Panc1 (cell line): Measurements from ENCODE around the gene CCK. TPM values are rescaled to one million over a fixed set of nuclear protein-coding genes. Genes with fewer than 3 reads are reported as not detected.

Experiments
- ATAC-seq: fragments of 200-7000 bp; cut with Tn5 transposase; 2 replicates; pipeline ENCODE4 v1.9.1; 2020; ENCODE audit warnings: mild to moderate bottlenecking, moderate library complexity
- BruUV-seq: library from RNA; stranded (reverse); fragments of 400-500 nt; replicated peaks from 2 replicates; lab custom pipeline; 2021; lab: Mats Ljungman, UMichigan
- CTCF ChIA-PET: fragments of 300-600 bp; sonication (Branson Sonifier 250); formaldehyde crosslinking; loops from one replicate; lab custom pipeline; 2022; ENCODE audit warnings: antibody characterized with exemption; lab: Charles Lee
- POLR2A ChIA-PET: fragments of 300-600 bp; sonication (Branson Sonifier 250); formaldehyde crosslinking; loops from one replicate; lab custom pipeline; 2022; ENCODE audit warnings: antibody characterized with exemption; lab: Charles Lee
- DNase-seq: peaks from one replicate; pipeline ENCODE4 v3.0.0-alpha.2; 2010; ENCODE audit warnings: low read depth, low spot score
- H3K27ac ChIP-seq: 2 replicates; pipeline ENCODE4 v1.5.1; 2011; ENCODE audit warnings: mild to moderate bottlenecking, low read length, inconsistent platforms
- H3K27me3 ChIP-seq: fragments of 200-500 bp; sonication (Bioruptor generic); 2 replicates; pipeline ENCODE4 v1.6.0; 2014; ENCODE audit warnings: low read length, inconsistent platforms; ENCODE audit not compliant: control insufficient read depth, insufficient read depth
- H3K36me3 ChIP-seq: fragments of 200-500 bp; sonication (Bioruptor generic); 2 replicates; pipeline ENCODE4 v1.5.1; 2014; ENCODE audit warnings: inconsistent platforms, mild to moderate bottlenecking, low read length, moderate library complexity; ENCODE audit not compliant: control insufficient read depth, insufficient read depth
- H3K4me1 ChIP-seq: 2 replicates; pipeline ENCODE4 v1.5.1; 2011; ENCODE audit warnings: inconsistent platforms, mild to moderate bottlenecking, low read length, moderate library complexity; ENCODE audit not compliant: control insufficient read depth, insufficient read depth
- H3K4me3 ChIP-seq, 2 experiments: 2 replicates each; pipeline ENCODE4 v1.5.1; 2011 to 2012; ENCODE audit warnings: low read depth in 2 of 2, low read length in 2 of 2, mild to moderate bottlenecking in 2 of 2, inconsistent platforms in 1 of 2, moderate library complexity in 1 of 2
- H3K9me3 ChIP-seq: fragments of 200-500 bp; sonication (Bioruptor generic); 2 replicates; pipeline ENCODE4 v1.5.1; 2014; ENCODE audit warnings: low read depth, mild to moderate bottlenecking, inconsistent platforms, low read length, moderate library complexity; ENCODE audit not compliant: control insufficient read depth, insufficient read depth
- CTCF ChIP-seq: fragments of 450-650 bp; IDR thresholded peaks from 2 replicates; pipeline ENCODE4 v1.5.1; 2017; ENCODE audit warnings: mild to moderate bottlenecking
- POLR2AphosphoS5 ChIP-seq: IDR thresholded peaks from 2 replicates; pipeline ENCODE4 v1.6.1; 2012; ENCODE audit warnings: mild to moderate bottlenecking, low read depth, low read length, moderate library complexity
- REST ChIP-seq, 2 experiments: IDR thresholded peaks; 2 replicates each; pipeline ENCODE4 v1.6.1; 2011 to 2012; ENCODE audit warnings: low read depth in 2 of 2, control low read depth in 1 of 2, low read length in 1 of 2, mild to moderate bottlenecking in 1 of 2, moderate library complexity in 1 of 2; ENCODE audit not compliant: insufficient read depth in 1 of 2
- SIN3A ChIP-seq: IDR thresholded peaks from 2 replicates; pipeline ENCODE4 v1.6.1; 2012; ENCODE audit warnings: low read depth, mild to moderate bottlenecking, low read length, moderate library complexity, borderline replicate concordance; ENCODE audit not compliant: insufficient read depth
- TCF7L2 ChIP-seq: IDR thresholded peaks from 2 replicates; pipeline ENCODE4 v1.6.1; 2011; ENCODE audit warnings: mild to moderate bottlenecking, low read depth, low read length, inconsistent platforms
- in situ Hi-C: cut with HindIII; loops from 2 replicates; pipeline ENCODE4 v1.10.0; 2016; ENCODE audit warnings: low sequenced_read_pairs, low pct_unique_long_range_greater_than_20kb
- intact Hi-C: fragments of 100-400 bp; cut with micrococcal nuclease; formaldehyde crosslinking; loops from one replicate; pipeline ENCODE4 v1.10.0; 2022; ENCODE audit not compliant: unreplicated experiment
- total RNA-seq: library from RNA; stranded (reverse); gene quantifications from one replicate; pipeline ENCODE4 v1.2.1, GENCODE V29; 2021; ENCODE audit not compliant: unreplicated experiment

Gene CCK
- total RNA-seq, 1 experiment from 2014 or later, result not detected

GRCh38 chr3:42300778-42301177, 34.8 kb upstream of the CCK start:
- no TSS peak for BruUV-seq
- no peaks in the 10 kb centered on the region; the same call in 1 of the 2 replicates for H3K27me3 ChIP-seq
- intact Hi-C loops (no loop called here), in situ Hi-C loops (no loop called here)
- POLR2A ChIA-PET, result no interaction called here
- H3K36me3 ChIP-seq, result no peaks in the 10 kb centered on the region
- CTCF ChIA-PET, result no interaction called here
- DNase-seq (no peak), ATAC-seq (no peak)
- no peaks in the 10 kb centered on the region for H3K9me3 ChIP-seq
- TF ChIP-seq TCF7L2 (no peak), REST (IDR thresholded peaks at IDR 0.05; ENCODE audit: insufficient read depth in 1 of 2, low read depth in 2 of 2, low read length in 1 of 2) (no peak), POLR2AphosphoS5 (no peak)
- H3K4me3 ChIP-seq, result no peak overlapping the region
- no peaks in the 10 kb centered on the region for H3K4me1 ChIP-seq
- H3K27ac ChIP-seq, result no peak overlapping the region

GRCh38 chr3:42300013-42300412, 34.0 kb upstream of the CCK start:
- in situ Hi-C loops, result no loop called here
- H3K27ac ChIP-seq, result no peak overlapping the region
- no peaks in the 10 kb centered on the region for H3K9me3 ChIP-seq
- ATAC-seq (no peak), DNase-seq (no peak)
- no peak overlapping the region for H3K4me3 ChIP-seq
- TF ChIP-seq TCF7L2, result no peak
- TF ChIP-seq POLR2AphosphoS5, result no peak
- TF ChIP-seq CTCF, result no peak
- no peak for TF ChIP-seq SIN3A
- TF ChIP-seq REST (IDR thresholded peaks at IDR 0.05; ENCODE audit: insufficient read depth in 1 of 2, low read depth in 2 of 2, low read length in 1 of 2), result peak; percentile 80 to 86
- no TSS peak for BruUV-seq
- no peaks in the 10 kb centered on the region; the same call in 1 of the 2 replicates for H3K27me3 ChIP-seq
- intact Hi-C loops, result no loop called here
- ChIA-PET CTCF (no interaction called here), POLR2A (no interaction called here)
- no peaks in the 10 kb centered on the region for H3K4me1 ChIP-seq
- no peaks in the 10 kb centered on the region for H3K36me3 ChIP-seq
